Keratinocyte (primary cell): ENCODE measurements around the gene ROMO1. TPM values are rescaled to one million over a fixed set of nuclear protein-coding genes. Genes with fewer than 3 reads are reported as not detected.
A peak's percentile ranks its signal among the peaks of the same experiment; 100 is the strongest.

Source experiments
- DNase-seq: peaks from one replicate; pipeline ENCODE4 v3.0.0-alpha.2; 2011; ENCODE audit warnings: low read depth, missing footprints, low spot score
- FAIRE-seq: peaks from 2 replicates; lab custom pipeline; 2011; peaks lifted over from hg19 to GRCh38; lab: Jason Lieb, UNC
- H2AFZ ChIP-seq: 2 replicates; pipeline ENCODE4 v1.6.0; 2012; ENCODE audit warnings: low read length, control low read depth, inconsistent platforms; ENCODE audit not compliant: control insufficient read depth
- H3K27ac ChIP-seq: 2 replicates; pipeline ENCODE4 v1.5.1; 2011; ENCODE audit warnings: low read length; ENCODE audit not compliant: control insufficient read depth, insufficient read depth
- H3K27me3 ChIP-seq: 3 replicates; pipeline ENCODE4 v1.6.0; 2011; ENCODE audit warnings: low read length; ENCODE audit not compliant: control insufficient read depth, insufficient read depth; ENCODE audit errors: extremely low read depth
- H3K36me3 ChIP-seq, 2 experiments: 2 replicates in 1 of 2; 3 replicates in 1 of 2; pipeline ENCODE4 v1.5.1; 2011; ENCODE audit warnings: low read length in 2 of 2, mild to moderate bottlenecking in 1 of 2; ENCODE audit not compliant: control insufficient read depth in 2 of 2, insufficient read depth in 2 of 2; ENCODE audit errors: extremely low read depth in 1 of 2
- H3K4me1 ChIP-seq: 3 replicates; pipeline ENCODE4 v1.5.1; 2011; ENCODE audit warnings: low read length; ENCODE audit not compliant: control insufficient read depth, insufficient read depth; ENCODE audit errors: extremely low read depth
- H3K4me2 ChIP-seq: 3 replicates; pipeline ENCODE4 v1.6.0; 2011; ENCODE audit warnings: low read depth, low read length; ENCODE audit not compliant: control insufficient read depth, insufficient read depth; ENCODE audit errors: extremely low read depth
- H3K4me3 ChIP-seq, 3 experiments: fragments of 200-600 bp in 1 of 3; sonication (generic) in 1 of 3; 2 replicates in 2 of 3; 3 replicates in 1 of 3; pipeline ENCODE4 v1.5.1; 2011 to 2016; ENCODE audit warnings: low read length in 3 of 3, mild to moderate bottlenecking in 3 of 3, control low read depth in 2 of 3, inconsistent platforms in 1 of 3, low read depth in 1 of 3, mixed read lengths in 1 of 3, mixed run types in 1 of 3, moderate library complexity in 1 of 3; ENCODE audit not compliant: control insufficient read depth in 2 of 3, insufficient read depth in 2 of 3; ENCODE audit errors: extremely low read depth in 1 of 3
- H3K79me2 ChIP-seq: 2 replicates; pipeline ENCODE4 v1.6.0; 2012; ENCODE audit warnings: low read length; ENCODE audit not compliant: control insufficient read depth, insufficient read depth
- H3K9ac ChIP-seq: 3 replicates; pipeline ENCODE4 v1.6.0; 2011; ENCODE audit warnings: low read length; ENCODE audit not compliant: control insufficient read depth, insufficient read depth; ENCODE audit errors: extremely low read depth
- H3K9me1 ChIP-seq: 3 replicates; pipeline ENCODE4 v1.6.0; 2011; ENCODE audit warnings: low read length; ENCODE audit not compliant: control insufficient read depth, insufficient read depth; ENCODE audit errors: extremely low read depth
- H3K9me3 ChIP-seq: 2 replicates; pipeline ENCODE4 v1.5.1; 2012; ENCODE audit warnings: low read depth, low read length; ENCODE audit not compliant: control insufficient read depth
- H4K20me1 ChIP-seq: 3 replicates; pipeline ENCODE4 v1.6.0; 2011; ENCODE audit warnings: low read length; ENCODE audit not compliant: control insufficient read depth, insufficient read depth; ENCODE audit errors: extremely low read depth
- CTCF ChIP-seq, 3 experiments: IDR thresholded peaks in 1 of 3; conservative IDR thresholded peaks in 1 of 3; optimal IDR thresholded peaks in 1 of 3; 2 replicates in 2 of 3; 3 replicates in 1 of 3; pipeline versions ENCODE3 to v1.5.1; 2011; ENCODE audit warnings: low read length in 3 of 3, mild to moderate bottlenecking in 3 of 3, moderate library complexity in 2 of 3, control low read depth in 1 of 3, inconsistent platforms in 1 of 3; ENCODE audit not compliant: insufficient read depth in 2 of 3; ENCODE audit errors: extremely low read depth in 1 of 3
- EZH2 ChIP-seq: IDR thresholded peaks from one replicate; pipeline ENCODE4 v1.6.1; 2012; ENCODE audit warnings: inconsistent platforms, mild to moderate bottlenecking, low read length, moderate library complexity
- dilution Hi-C: fragments of 300-500 bp; cut with MboI; formaldehyde crosslinking; loops from one replicate; pipeline ENCODE4 v1.7.0; 2020; ENCODE audit warnings: low sequenced_read_pairs; ENCODE audit not compliant: extremely low pct_ligation_motif_present
- polyA plus RNA-seq, 5 experiments: library from polyadenylated mRNA; depleted of rRNA in 3 of 5; stranded (reverse) in 3 of 5; stranded (forward) in 1 of 5; unstranded in 1 of 5; fragments of >200 nt; gene quantifications; 1 replicate in 1 of 5; 2 replicates in 3 of 5; 3 replicates in 1 of 5; pipeline versions ENCODE4 v1.2.1 to v1.2.3, GENCODE V29; 2011 to 2012; ENCODE audit warnings: missing spikeins in 2 of 5, low read depth in 1 of 5, low replicate concordance in 1 of 5

Gene ROMO1
- polyA plus RNA-seq, 1 donor (not counting 4 experiments of a cell fraction or from before 2014, with no cell fraction given) = 195 TPM

- Histone ChIP-seq H3K4me2 (peak overlapping the region; percentile 99), H3K9ac (no peak overlapping the region), H2AFZ (no peak overlapping the region), H3K27me3 (no peaks in the 10 kb centered on the region), H3K27ac (peak overlapping the region; percentile 54), H3K4me3 (peak overlapping the region; percentile 6 to 77 (median 51)), H3K9me1 (no peaks in the 10 kb centered on the region), H4K20me1 (peaks cover 35% of the 10 kb centered on the region), H3K36me3 (peaks cover 0 to 2% of the 10 kb centered on the region in 2 experiments), H3K4me1 (peaks cover 36% of the 10 kb centered on the region), H3K9me3 (no peaks in the 10 kb centered on the region), H3K79me2 (peaks cover 93% of the 10 kb centered on the region)
- dilution Hi-C loops = no loop called here
- DNase-seq = no peak
- FAIRE-seq = no peak
- TF ChIP-seq EZH2 (no peak), CTCF (optimal IDR thresholded peaks at IDR 0.05 in 1 of 3, IDR thresholded peaks at IDR 0.05 in 1 of 3, conservative IDR thresholded peaks at IDR 0.05 in 1 of 3; ENCODE audit: extremely low read depth in 1 of 3, insufficient read depth in 2 of 3, low read length in 3 of 3) (no peak)
Measured at GRCh38 chr20:35660122-35660937, 38.9 kb upstream of the ROMO1 start.

GRCh38 chr20:35661053-35661452 lies 38.2 kb upstream of the ROMO1 start:
- H3K9me3 ChIP-seq = no peaks in the 10 kb centered on the region
- H3K4me2 ChIP-seq = peak overlapping the region; percentile 99
- H2AFZ ChIP-seq = no peak overlapping the region
- peak overlapping the region; percentile 54 for H3K27ac ChIP-seq
- H3K27me3 ChIP-seq = no peaks in the 10 kb centered on the region
- H3K79me2 ChIP-seq = peaks cover 86% of the 10 kb centered on the region
- DNase-seq (no peak), FAIRE-seq (peak; percentile 39)
- peaks cover 34% of the 10 kb centered on the region for H4K20me1 ChIP-seq
- H3K36me3 ChIP-seq = no peaks in the 10 kb centered on the region
- H3K4me1 ChIP-seq = peaks cover 36% of the 10 kb centered on the region
- H3K9ac ChIP-seq = no peak overlapping the region
- H3K9me1 ChIP-seq = no peaks in the 10 kb centered on the region
- H3K4me3 ChIP-seq = peak overlapping the region; percentile 6 to 89 (median 77)
- dilution Hi-C loops = no loop called here
- TF ChIP-seq CTCF (optimal IDR thresholded peaks at IDR 0.05 in 1 of 3, IDR thresholded peaks at IDR 0.05 in 1 of 3, conservative IDR thresholded peaks at IDR 0.05 in 1 of 3; ENCODE audit: extremely low read depth in 1 of 3, insufficient read depth in 2 of 3, low read length in 3 of 3) (no peak), EZH2 (no peak)
